HG03469 (cell line): ENCODE results near the gene CTU1.

Source experiments
- ATAC-seq: cut with Tn5 transposase; IDR thresholded peaks from one replicate; pipeline ENCODE4 v1.9.1; 2021; ENCODE audit warnings: mild to moderate bottlenecking, moderate library complexity, moderate number of reproducible peaks; ENCODE audit not compliant: unreplicated experiment

CTU1 gene

DNA sequence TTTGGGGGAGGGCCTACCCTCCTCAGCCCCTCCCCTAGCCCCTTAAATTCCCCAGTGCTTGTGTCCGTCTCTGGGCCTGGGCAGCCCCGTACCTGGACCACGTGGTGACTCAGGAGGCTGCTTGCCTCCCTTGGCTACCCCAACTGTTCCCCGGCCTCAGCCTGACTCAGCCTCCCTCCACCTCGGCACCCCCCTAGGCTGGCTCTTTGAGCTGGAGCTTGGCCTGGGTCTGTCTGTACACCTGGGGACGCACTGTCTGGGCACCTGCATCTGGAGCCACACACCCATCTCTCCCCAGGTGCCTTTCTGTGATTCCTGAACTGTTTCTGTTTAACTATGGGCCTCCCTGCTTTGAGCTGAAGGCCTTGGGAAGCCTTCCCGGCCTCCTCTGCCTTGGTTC lies 23.7 kb downstream of the CTU1 start:
- no peak for ATAC-seq

- ATAC-seq = no peak
Observed at GRCh38 chr19:51083783-51084182, 24.4 kb downstream of the CTU1 start.

GRCh38 chr19:51083181-51083580 lies 25.0 kb downstream of the CTU1 start:
- no peak for ATAC-seq

DNA sequence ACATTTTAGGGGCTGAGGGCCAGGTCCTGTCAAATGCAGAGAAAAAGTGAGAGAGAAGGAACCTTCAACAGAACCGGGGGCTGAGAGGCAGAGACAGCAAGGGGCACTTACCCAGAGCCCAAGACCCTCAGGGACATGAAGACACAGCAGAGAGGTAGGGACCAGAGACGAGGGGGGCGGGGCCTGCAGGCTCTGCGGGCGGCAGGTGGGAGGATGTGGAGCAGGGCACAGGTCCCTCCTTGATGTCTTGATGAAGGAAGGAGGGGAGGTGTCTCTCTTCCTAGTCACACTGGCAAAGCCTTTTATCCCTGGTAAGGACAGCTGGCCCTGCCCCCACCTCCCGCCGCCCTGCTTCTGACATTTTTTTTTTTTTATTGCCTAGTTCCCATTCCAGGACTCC lies 25.6 kb downstream of the CTU1 start, which contains the start of gene KLK14:
Gene KLK14 (minus strand): TSS at position 277 of the 400 bp plus-strand sequence. CDS start 273 bp downstream, at position 4.
- no peak for ATAC-seq

DNA sequence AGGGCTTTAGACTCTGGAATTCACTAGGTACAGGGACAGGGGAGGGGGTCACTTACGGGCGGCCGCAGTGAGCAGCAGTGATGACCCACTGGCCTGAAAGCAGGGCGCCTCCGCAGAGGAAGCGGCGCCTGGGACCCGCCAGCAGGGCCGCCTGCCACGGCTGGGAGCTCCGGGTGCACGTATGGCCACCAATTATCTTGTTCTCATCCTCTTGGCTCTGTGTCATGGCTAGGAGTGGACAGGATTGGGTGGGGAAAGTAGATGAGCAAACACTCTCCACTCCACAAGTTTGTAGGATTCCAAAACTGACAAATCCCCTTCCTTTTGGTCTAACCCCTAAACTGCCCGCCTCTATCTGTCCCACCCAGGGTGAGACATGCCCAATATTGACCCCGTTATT lies 26.7 kb downstream of the CTU1 start:
- no peak for ATAC-seq

- ATAC-seq = no peak
Observed at GRCh38 chr19:51079481-51080110, 28.6 kb downstream of the CTU1 start.

DNA sequence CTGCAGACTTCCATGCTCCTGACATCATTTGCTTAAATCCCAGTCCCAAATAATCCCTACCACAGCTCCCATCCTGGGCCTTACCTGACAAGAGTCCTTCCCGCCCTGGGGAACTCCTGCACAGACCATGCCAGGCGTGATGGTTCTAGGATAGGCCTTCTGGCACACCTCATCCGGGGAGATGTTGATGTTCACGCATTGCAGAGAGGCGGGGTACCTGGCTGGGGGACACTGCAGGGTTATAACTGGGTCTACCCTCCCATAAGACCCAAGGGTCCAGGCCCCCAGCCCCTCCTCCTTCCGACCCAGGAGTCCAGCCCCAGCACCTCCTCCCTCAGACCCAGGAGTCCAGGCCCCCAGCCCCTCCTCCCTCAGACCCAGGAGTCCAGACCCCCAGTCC lies 29.5 kb downstream of the CTU1 start:
- no peak for ATAC-seq

DNA sequence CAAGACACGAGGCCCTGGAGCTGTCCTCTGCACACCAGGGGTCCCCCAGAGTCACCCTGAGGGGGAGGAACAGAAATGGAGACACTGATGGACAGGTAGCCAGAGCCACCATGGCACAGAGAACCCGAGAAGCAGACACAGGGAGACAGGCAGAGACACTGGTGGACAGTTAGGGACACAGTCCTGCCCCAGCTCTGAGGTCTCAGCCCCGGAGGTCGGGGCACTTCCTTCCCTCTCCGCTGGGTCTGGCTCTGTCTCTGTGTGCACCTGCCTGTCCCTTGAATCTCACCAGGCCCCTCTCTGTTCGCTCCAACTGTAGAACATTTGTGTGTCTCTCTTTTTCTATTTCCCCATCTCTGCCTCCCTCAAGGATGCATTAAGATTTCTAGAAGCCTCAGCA lies 30.1 kb downstream of the CTU1 start:
- ATAC-seq = no peak

DNA sequence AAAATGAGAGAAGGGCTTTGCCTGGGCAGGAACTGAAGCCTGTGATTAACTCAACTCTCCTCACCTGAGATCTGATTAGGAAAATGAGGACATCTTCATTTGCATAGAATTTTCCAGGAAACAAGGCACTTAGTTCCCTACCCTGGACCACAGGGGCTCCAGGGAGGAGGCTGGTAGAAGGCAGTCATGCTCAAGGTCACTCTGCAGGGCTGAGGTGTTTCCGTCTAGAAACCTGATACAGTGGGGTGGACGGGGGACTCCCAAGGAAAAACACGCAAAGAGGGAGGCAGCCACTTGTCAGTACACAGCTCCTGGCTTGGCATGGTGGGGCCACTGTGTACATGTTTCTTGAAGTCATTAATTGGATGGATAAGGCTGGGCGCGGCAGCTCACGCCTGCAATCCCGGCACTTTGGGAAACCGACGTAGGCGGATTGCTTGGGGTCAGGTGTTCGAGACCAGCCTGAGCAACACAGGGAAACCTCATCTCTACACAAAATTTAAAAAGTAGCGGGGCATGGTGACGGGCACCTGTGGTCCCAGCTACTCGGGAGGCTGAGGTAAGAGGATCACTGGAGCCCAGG lies 31.5 kb downstream of the CTU1 start:
- no peak for ATAC-seq

DNA sequence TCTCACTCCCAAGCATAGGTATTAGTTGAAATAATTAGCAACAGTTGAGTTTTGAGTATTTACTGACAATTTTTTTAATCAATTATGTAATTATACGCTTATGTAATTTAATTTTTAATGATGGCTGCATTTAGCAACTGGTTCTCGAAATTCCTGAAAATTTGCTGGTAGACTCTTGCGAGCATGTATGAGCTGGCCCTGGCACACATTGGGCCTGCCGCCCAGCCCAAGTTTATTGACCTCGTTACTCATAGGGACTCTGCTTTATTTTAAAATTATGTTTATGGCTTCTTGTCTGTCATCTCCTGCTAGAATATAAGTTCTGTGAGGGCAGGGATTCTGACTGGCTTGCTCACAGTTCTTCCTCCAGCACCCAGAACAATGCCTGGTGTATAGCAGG lies 32.2 kb downstream of the CTU1 start:
- ATAC-seq = no peak

GRCh38 chr19:51071095-51071405 lies 37.2 kb downstream of the CTU1 start:
- ATAC-seq = no peak

- no peak for ATAC-seq
Observed at GRCh38 chr19:51070334-51071094, 37.7 kb downstream of the CTU1 start.

- ATAC-seq = no peak
Observed at GRCh38 chr19:51066393-51067186, 41.6 kb downstream of the CTU1 start.

DNA sequence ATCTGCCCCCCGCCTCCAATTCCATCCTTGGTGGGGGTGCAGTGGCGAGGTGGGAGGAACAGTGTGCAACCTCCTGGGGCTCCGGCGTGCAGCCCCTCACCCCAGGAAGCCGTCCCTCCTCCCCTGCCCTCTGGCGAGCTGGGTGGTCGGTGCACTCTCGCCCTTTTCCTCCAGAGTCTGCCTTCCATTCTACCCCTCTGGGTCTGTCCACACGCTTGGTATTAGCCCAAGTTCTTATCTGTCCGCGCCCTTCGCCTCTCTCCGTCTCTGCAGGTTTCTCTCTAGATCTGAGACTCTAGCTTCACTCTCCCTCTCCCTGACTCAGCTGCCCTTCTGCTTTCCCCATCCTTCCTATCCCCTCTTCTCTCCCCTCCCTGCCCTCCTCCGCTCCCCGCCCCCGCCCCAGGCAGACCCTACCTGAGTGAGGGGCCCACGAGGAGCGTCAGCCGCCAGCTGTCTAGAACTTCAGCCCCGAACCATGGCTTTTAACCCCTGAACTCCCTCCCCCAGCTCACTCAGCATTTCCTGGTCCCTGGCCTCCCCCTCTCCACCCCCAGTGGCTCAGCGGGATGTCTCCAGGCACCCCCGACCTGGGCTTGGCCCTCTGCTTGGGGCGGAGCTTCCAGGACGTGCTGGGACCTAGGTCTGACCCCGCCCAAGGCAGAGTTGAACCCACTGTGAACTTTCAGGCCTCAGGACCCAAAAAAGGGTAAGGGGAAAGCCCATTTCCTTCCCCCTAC lies 42.8 kb downstream of the CTU1 start:
- no peak for ATAC-seq

- no peak for ATAC-seq
Observed at GRCh38 chr19:51064534-51065220, 43.5 kb downstream of the CTU1 start, which contains the start of gene KLK13. Gene KLK13 (minus strand): TSS chr19:51065092. CDS start chr19:51065067, 25 bp downstream.

- no peak for ATAC-seq
Observed at GRCh38 chr19:51063664-51064063, 44.5 kb downstream of the CTU1 start.

GRCh38 chr19:51060973-51061372 lies 47.2 kb downstream of the CTU1 start:
- ATAC-seq = no peak

GRCh38 chr19:51060336-51060735 lies 47.9 kb downstream of the CTU1 start:
- no peak for ATAC-seq

DNA sequence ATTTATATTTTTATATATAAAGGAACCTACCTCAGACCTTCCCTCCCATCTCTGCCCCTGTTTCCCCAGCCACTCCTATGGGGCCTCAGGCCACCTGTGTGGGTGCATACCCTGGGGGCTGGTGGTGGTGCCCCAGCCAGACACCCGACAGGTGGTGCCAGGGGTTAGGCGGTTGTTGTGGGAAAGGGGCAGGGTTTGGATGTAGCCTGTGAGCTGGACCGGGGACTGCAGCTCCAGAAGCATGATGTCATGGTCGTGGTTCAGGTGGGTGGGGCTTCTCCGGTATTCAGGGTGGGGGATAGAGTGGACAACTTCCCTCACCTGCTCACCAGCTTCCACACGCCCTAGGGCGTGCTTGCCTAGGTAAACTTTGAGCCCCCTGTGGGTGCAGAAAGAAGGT lies 48.5 kb downstream of the CTU1 start:
- no peak for ATAC-seq

DNA sequence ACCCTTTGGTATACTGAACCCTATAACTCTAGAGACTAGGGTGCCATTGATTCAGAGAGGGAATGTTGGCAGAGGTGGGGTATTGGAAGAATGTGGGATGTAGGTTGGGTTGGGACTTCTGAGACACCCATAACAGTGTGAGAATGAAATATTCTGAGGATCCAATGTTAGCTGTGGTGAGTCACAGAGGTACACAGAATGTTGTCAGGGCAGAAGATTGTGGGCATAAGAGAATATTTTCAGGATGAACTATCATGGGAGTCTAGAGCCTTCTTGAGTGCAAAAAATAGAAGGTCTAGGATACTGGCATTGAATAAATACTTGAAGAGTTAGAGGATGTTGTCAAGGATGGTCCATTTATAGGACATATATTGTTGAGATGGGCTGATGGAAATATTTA lies 52.3 kb downstream of the CTU1 start:
- ATAC-seq = no peak
